HAP-1 (cell line): ENCODE measurements around the gene DSP.

ENCODE experiments used
- DNase-seq, 2 experiments: peaks; one replicate each; pipeline ENCODE4 v3.0.0-alpha.2; 2016 to 2020; ENCODE audit warnings: low spot score in 2 of 2
- H3K27me3 ChIP-seq: fragments of 250-450 bp; sonication (Bioruptor Pico); 2 replicates; pipeline ENCODE4 v1.5.1; 2020; ENCODE audit warnings: low read depth, mild to moderate bottlenecking, moderate library complexity
- H3K36me3 ChIP-seq: fragments of 250-450 bp; sonication (Bioruptor Pico); replicated peaks from 2 replicates; pipeline ENCODE4 v1.5.1; 2020; ENCODE audit warnings: mild to moderate bottlenecking
- H3K4me1 ChIP-seq: fragments of 250-450 bp; sonication (Bioruptor Pico); 2 replicates; pipeline ENCODE4 v1.5.1; 2020; ENCODE audit warnings: mild to moderate bottlenecking
- H3K4me3 ChIP-seq: fragments of 250-450 bp; sonication (Bioruptor Pico); 2 replicates; pipeline ENCODE4 v1.5.1; 2020; ENCODE audit warnings: mild to moderate bottlenecking, moderate library complexity
- H3K9me3 ChIP-seq: fragments of 250-450 bp; sonication (Bioruptor Pico); 2 replicates; pipeline ENCODE4 v1.5.1; 2020; ENCODE audit warnings: mild to moderate bottlenecking, moderate library complexity
- in situ Hi-C: fragments of 300-500 bp; cut with MboI; formaldehyde crosslinking; loops from 3 replicates; pipeline ENCODE4 v1.14.3; 2020; ENCODE audit warnings: low sequenced_read_pairs, inconsistent platforms, mixed read lengths

The DSP gene

GRCh38 chr6:7615611-7616383, 74.3 kb downstream of the DSP start:
- no peak overlapping the region for H3K4me3 ChIP-seq
- no peaks in the 10 kb centered on the region for H3K9me3 ChIP-seq
- in situ Hi-C loops, result loop anchor here (10.0 to 25.0 kb wide), 2 partner anchors 341 to 928 kb away; no protein-coding TSS in a partner anchor
- H3K4me1 ChIP-seq, result no peaks in the 10 kb centered on the region; the same call in 1 of the 2 replicates
- peak; percentile 57 to 67 for DNase-seq
- H3K27me3 ChIP-seq, result no peaks in the 10 kb centered on the region
- peaks cover 10% of the 10 kb centered on the region; the same call in 1 of the 2 replicates for H3K36me3 ChIP-seq

- Histone ChIP-seq H3K36me3 (peaks cover 5% of the 10 kb centered on the region; the same call in 1 of the 2 replicates), H3K27me3 (no peaks in the 10 kb centered on the region), H3K4me3 (no peak overlapping the region), H3K9me3 (no peaks in the 10 kb centered on the region), H3K4me1 (no peaks in the 10 kb centered on the region; the same call in 1 of the 2 replicates)
- in situ Hi-C loops, result loop anchor here (10.0 to 25.0 kb wide), 2 partner anchors 343 to 931 kb away; no protein-coding TSS in a partner anchor
- peak in 1 of 2 experiments; percentile 46 for DNase-seq
Measured at GRCh38 chr6:7617801-7618764, 76.6 kb downstream of the DSP start.

- in situ Hi-C loops, result loop anchor here (25.0 kb wide), 1 partner anchor 934 kb away; no protein-coding TSS in a partner anchor
Measured at GRCh38 chr6:7621761-7622160, 80.3 kb downstream of the DSP start.

GRCh38 chr6:7624796-7625710, 83.6 kb downstream of the DSP start:
- peaks cover 11% of the 10 kb centered on the region for H3K4me1 ChIP-seq
- DNase-seq, result peak; percentile 85 to 92
- no peaks in the 10 kb centered on the region for H3K9me3 ChIP-seq
- no peaks in the 10 kb centered on the region for H3K27me3 ChIP-seq
- H3K4me3 ChIP-seq, result no peak overlapping the region
- no peaks in the 10 kb centered on the region for H3K36me3 ChIP-seq
- in situ Hi-C loops, result loop anchor here (25.0 kb wide), 1 partner anchor 938 kb away; no protein-coding TSS in a partner anchor

More at GRCh38 chr6:7621761-7622160, 80.3 kb downstream of the DSP start:
- Histone ChIP-seq H3K27me3 (no peaks in the 10 kb centered on the region), H3K9me3 (no peaks in the 10 kb centered on the region), H3K4me3 (no peak overlapping the region), H3K4me1 (peaks cover 11% of the 10 kb centered on the region), H3K36me3 (no peaks in the 10 kb centered on the region)
- no peak for DNase-seq

GRCh38 chr6:7628479-7628878, 87.0 kb downstream of the DSP start:
- H3K9me3 ChIP-seq, result no peaks in the 10 kb centered on the region
- DNase-seq, result no peak
- H3K4me3 ChIP-seq, result no peak overlapping the region
- no peaks in the 10 kb centered on the region for H3K27me3 ChIP-seq
- H3K36me3 ChIP-seq, result no peaks in the 10 kb centered on the region
- in situ Hi-C loops, result no loop called here
- peaks cover 15% of the 10 kb centered on the region for H3K4me1 ChIP-seq

GRCh38 chr6:7628909-7629308, 87.4 kb downstream of the DSP start:
- no peaks in the 10 kb centered on the region for H3K27me3 ChIP-seq
- no peak overlapping the region for H3K4me3 ChIP-seq
- in situ Hi-C loops, result no loop called here
- H3K4me1 ChIP-seq, result peaks cover 17% of the 10 kb centered on the region
- no peaks in the 10 kb centered on the region for H3K9me3 ChIP-seq
- H3K36me3 ChIP-seq, result no peaks in the 10 kb centered on the region
- no peak for DNase-seq

- no peak for DNase-seq
- in situ Hi-C loops, result no loop called here
Measured at GRCh38 chr6:7629321-7629720, 87.8 kb downstream of the DSP start.

GRCh38 chr6:7630792-7631191, 89.3 kb downstream of the DSP start:
- Histone ChIP-seq H3K4me3 (no peak overlapping the region), H3K4me1 (peaks cover 8% of the 10 kb centered on the region), H3K9me3 (no peaks in the 10 kb centered on the region), H3K27me3 (no peaks in the 10 kb centered on the region), H3K36me3 (no peaks in the 10 kb centered on the region)
- no peak for DNase-seq
- in situ Hi-C loops, result no loop called here

More at GRCh38 chr6:7629321-7629720, 87.8 kb downstream of the DSP start:
- H3K4me3 ChIP-seq, result no peak overlapping the region
- no peaks in the 10 kb centered on the region for H3K27me3 ChIP-seq
- peaks cover 17% of the 10 kb centered on the region for H3K4me1 ChIP-seq
- H3K9me3 ChIP-seq, result no peaks in the 10 kb centered on the region
- no peaks in the 10 kb centered on the region for H3K36me3 ChIP-seq

GRCh38 chr6:7631466-7631865, 90.0 kb downstream of the DSP start:
- Histone ChIP-seq H3K36me3 (no peaks in the 10 kb centered on the region), H3K4me3 (no peak overlapping the region), H3K27me3 (no peaks in the 10 kb centered on the region), H3K9me3 (no peaks in the 10 kb centered on the region), H3K4me1 (peaks cover 7% of the 10 kb centered on the region; the same call in 1 of the 2 replicates)
- in situ Hi-C loops, result no loop called here
- no peak for DNase-seq

GRCh38 chr6:7632501-7633290, 91.2 kb downstream of the DSP start:
- Histone ChIP-seq H3K9me3 (no peaks in the 10 kb centered on the region), H3K36me3 (no peaks in the 10 kb centered on the region), H3K4me1 (peaks cover 7% of the 10 kb centered on the region; the same call in 1 of the 2 replicates), H3K4me3 (no peak overlapping the region), H3K27me3 (no peaks in the 10 kb centered on the region)
- no peak for DNase-seq
- in situ Hi-C loops, result no loop called here

- Histone ChIP-seq H3K36me3 (no peaks in the 10 kb centered on the region), H3K4me1 (peaks cover 7% of the 10 kb centered on the region; the same call in 1 of the 2 replicates), H3K9me3 (no peaks in the 10 kb centered on the region), H3K27me3 (no peaks in the 10 kb centered on the region), H3K4me3 (no peak overlapping the region)
- peak; percentile 35 to 53 for DNase-seq
- in situ Hi-C loops, result no loop called here
Measured at GRCh38 chr6:7633361-7633760, 91.9 kb downstream of the DSP start.

- Histone ChIP-seq H3K27me3 (no peaks in the 10 kb centered on the region), H3K4me3 (no peak overlapping the region), H3K4me1 (peaks cover 7% of the 10 kb centered on the region; the same call in 1 of the 2 replicates), H3K9me3 (no peaks in the 10 kb centered on the region), H3K36me3 (no peaks in the 10 kb centered on the region)
- in situ Hi-C loops, result no loop called here
- no peak for DNase-seq
Measured at GRCh38 chr6:7636151-7636550, 94.7 kb downstream of the DSP start.
